Activated CD8-positive, alpha-beta T cell treated with anti-CD3 and anti-CD28 coated beads, Interleukin-2, amount 10 ng/mL, durations not matched to agents 7 days and 5 days (primary cell): ENCODE measurements around the gene HLTF. TPM values are rescaled to one million over a fixed set of nuclear protein-coding genes. Genes with fewer than 3 reads are reported as not detected.
"Not testable (repeated sequence)": the region's sequence is repeated elsewhere in the genome, so short reads cannot be mapped to it uniquely, and the experiment has no call there.

ENCODE experiments used
- ATAC-seq: fragments of 150-1000 bp; cut with Tn5 transposase; one replicate; pipeline ENCODE4 v1.10.0; 2021; ENCODE audit warnings: moderate library complexity
- CTCF ChIA-PET: fragments of 350-600 bp; sonication (Branson Sonifier 250); formaldehyde crosslinking; loops from one replicate; lab custom pipeline; 2021; ENCODE audit warnings: antibody characterized with exemption; lab: Charles Lee
- POLR2A ChIA-PET: fragments of 350-600 bp; sonication (Branson Sonifier 250); formaldehyde crosslinking; loops from one replicate; lab custom pipeline; 2021; ENCODE audit warnings: antibody characterized with exemption; lab: Charles Lee
- DNase-seq: peaks from one replicate; pipeline ENCODE4 v3.0.0-alpha.2; 2020
- H3K27ac Mint-ChIP-seq: one replicate; pipeline ENCODE4 v1.8.0; 2021; ENCODE audit warnings: mild to moderate bottlenecking, mixed read lengths
- H3K27me3 Mint-ChIP-seq: one replicate; pipeline ENCODE4 v1.8.0; 2021; ENCODE audit warnings: low read depth, mixed read lengths
- H3K36me3 Mint-ChIP-seq: one replicate; pipeline ENCODE4 v1.8.0; 2021; ENCODE audit warnings: low read depth, mixed read lengths
- H3K4me1 Mint-ChIP-seq: one replicate; pipeline ENCODE4 v1.8.0; 2021; ENCODE audit warnings: low read depth, mixed read lengths
- H3K4me3 Mint-ChIP-seq: one replicate; pipeline ENCODE4 v1.8.0; 2021; ENCODE audit warnings: mild to moderate bottlenecking, mixed read lengths
- H3K9me3 Mint-ChIP-seq: one replicate; pipeline ENCODE4 v1.8.0; 2022; ENCODE audit warnings: mixed read lengths; ENCODE audit not compliant: insufficient read depth
- total RNA-seq, 2 experiments: library from RNA; stranded (reverse); gene quantifications; one replicate each; pipeline ENCODE4 v1.2.3, GENCODE V29; 2021

The HLTF gene
- total RNA-seq, 2 experiments from 2014 or later: 25.2 to 27.3 TPM

GRCh38 chr3:149115114-149115513, 28.8 kb upstream of the HLTF start:
- DNase-seq (no peak), ATAC-seq (no peak)
- CTCF ChIA-PET: interaction anchor here (1.5 kb wide), 1 partner anchor 160 kb away, joined by 5 read pairs; no protein-coding TSS in a partner anchor
- H3K27me3 Mint-ChIP-seq: no peaks in the 10 kb centered on the region
- no peak overlapping the region for H3K27ac Mint-ChIP-seq
- H3K36me3 Mint-ChIP-seq: no peaks in the 10 kb centered on the region
- peaks cover 5% of the 10 kb centered on the region for H3K9me3 Mint-ChIP-seq
- no peak overlapping the region for H3K4me3 Mint-ChIP-seq
- POLR2A ChIA-PET: no interaction called here
- no peaks in the 10 kb centered on the region for H3K4me1 Mint-ChIP-seq

GRCh38 chr3:149114458-149114857, 28.1 kb upstream of the HLTF start:
- no peaks in the 10 kb centered on the region for H3K4me1 Mint-ChIP-seq
- ChIA-PET POLR2A (no interaction called here), CTCF (interaction anchor here (1.5 kb wide), 1 partner anchor 159 kb away, joined by 5 read pairs; no protein-coding TSS in a partner anchor)
- H3K9me3 Mint-ChIP-seq: peaks cover 6% of the 10 kb centered on the region
- no peaks in the 10 kb centered on the region for H3K36me3 Mint-ChIP-seq
- H3K27ac Mint-ChIP-seq: no peak overlapping the region
- ATAC-seq: no peak
- H3K27me3 Mint-ChIP-seq: no peaks in the 10 kb centered on the region
- no peak for DNase-seq
- no peak overlapping the region for H3K4me3 Mint-ChIP-seq

- H3K9me3 Mint-ChIP-seq: peaks cover 8% of the 10 kb centered on the region
- POLR2A ChIA-PET: no interaction called here
- H3K4me3 Mint-ChIP-seq: no peak overlapping the region
- no peak for ATAC-seq
- peaks cover 21% of the 10 kb centered on the region for H3K27me3 Mint-ChIP-seq
- H3K36me3 Mint-ChIP-seq: no peaks in the 10 kb centered on the region
- no peaks in the 10 kb centered on the region for H3K4me1 Mint-ChIP-seq
- H3K27ac Mint-ChIP-seq: no peak overlapping the region
- CTCF ChIA-PET: no interaction called here
- DNase-seq: no peak
Measured at GRCh38 chr3:149104484-149104883, 18.2 kb upstream of the HLTF start.

GRCh38 chr3:149101641-149102040, 15.3 kb upstream of the HLTF start:
- ChIA-PET CTCF (interaction anchor here (1.0 kb wide), 1 partner anchor 27 kb away, joined by 3 read pairs; no protein-coding TSS in a partner anchor), POLR2A (no interaction called here)
- ATAC-seq (no peak), DNase-seq (no peak)
- no peaks in the 10 kb centered on the region for H3K36me3 Mint-ChIP-seq
- peaks cover 8% of the 10 kb centered on the region for H3K9me3 Mint-ChIP-seq
- H3K4me1 Mint-ChIP-seq: no peaks in the 10 kb centered on the region
- no peak overlapping the region for H3K4me3 Mint-ChIP-seq
- peaks cover 21% of the 10 kb centered on the region for H3K27me3 Mint-ChIP-seq
- no peak overlapping the region for H3K27ac Mint-ChIP-seq

- no peaks in the 10 kb centered on the region for H3K4me1 Mint-ChIP-seq
- H3K36me3 Mint-ChIP-seq: no peaks in the 10 kb centered on the region
- POLR2A ChIA-PET: no interaction called here
- no peak overlapping the region for H3K4me3 Mint-ChIP-seq
- H3K9me3 Mint-ChIP-seq: peaks cover 3% of the 10 kb centered on the region
- ATAC-seq: no peak
- DNase-seq: no peak
- H3K27ac Mint-ChIP-seq: no peak overlapping the region
- peaks cover 16% of the 10 kb centered on the region for H3K27me3 Mint-ChIP-seq
- CTCF ChIA-PET: interaction anchor here (0.9 to 1.6 kb wide), 3 partner anchors 19 to 146 kb away, joined by 3 to 5 read pairs (median 3); no protein-coding TSS in a partner anchor
Measured at GRCh38 chr3:149101154-149101553, 14.8 kb upstream of the HLTF start.

GRCh38 chr3:149097987-149098386, 11.7 kb upstream of the HLTF start:
- H3K4me1 Mint-ChIP-seq, H3K9me3 Mint-ChIP-seq, H3K4me3 Mint-ChIP-seq, H3K27ac Mint-ChIP-seq, DNase-seq, CTCF ChIA-PET, H3K36me3 Mint-ChIP-seq, ATAC-seq, POLR2A ChIA-PET: not testable (repeated sequence)
- peaks cover 16% of the 10 kb centered on the region for H3K27me3 Mint-ChIP-seq

- H3K4me1 Mint-ChIP-seq: no peaks in the 10 kb centered on the region
- no peak overlapping the region for H3K4me3 Mint-ChIP-seq
- CTCF ChIA-PET: interaction anchor here (1.3 kb wide), 1 partner anchor 140 kb away, joined by 4 read pairs; no protein-coding TSS in a partner anchor
Measured at GRCh38 chr3:149095487-149095886, 9.2 kb upstream of the HLTF start.

GRCh38 chr3:149091983-149092382, 5.7 kb upstream of the HLTF start:
- POLR2A ChIA-PET: no interaction called here

More at GRCh38 chr3:149095487-149095886, 9.2 kb upstream of the HLTF start:
- H3K9me3 Mint-ChIP-seq: no peaks in the 10 kb centered on the region
- H3K27me3 Mint-ChIP-seq: peaks cover 7% of the 10 kb centered on the region
- ATAC-seq: no peak
- no peak for DNase-seq
- POLR2A ChIA-PET: no interaction called here
- no peaks in the 10 kb centered on the region for H3K36me3 Mint-ChIP-seq
- no peak overlapping the region for H3K27ac Mint-ChIP-seq

GRCh38 chr3:149090907-149091306, 4.6 kb upstream of the HLTF start:
- Mint-ChIP-seq H3K36me3 (no peaks in the 10 kb centered on the region), H3K4me3 (no peak overlapping the region), H3K9me3 (no peaks in the 10 kb centered on the region), H3K27ac (no peak overlapping the region), H3K27me3 (no peaks in the 10 kb centered on the region), H3K4me1 (peaks cover 4% of the 10 kb centered on the region)
- ChIA-PET CTCF (interaction anchor here (1.0 to 1.2 kb wide), 2 partner anchors 29 to 184 kb away, joined by 3 read pairs; no protein-coding TSS in a partner anchor), POLR2A (interaction anchor here (1.2 kb wide), 1 partner anchor 1780 kb away, joined by 3 read pairs; no protein-coding TSS in a partner anchor)
- ATAC-seq: no peak
- DNase-seq: no peak

More at GRCh38 chr3:149091983-149092382, 5.7 kb upstream of the HLTF start:
- CTCF ChIA-PET: interaction anchor here (0.9 kb wide), 1 partner anchor 13 kb away, joined by 4 read pairs; no protein-coding TSS in a partner anchor
- H3K27me3 Mint-ChIP-seq: no peaks in the 10 kb centered on the region
- H3K27ac Mint-ChIP-seq: no peak overlapping the region
- H3K4me1 Mint-ChIP-seq: no peaks in the 10 kb centered on the region
- ATAC-seq (no peak), DNase-seq (no peak)
- no peaks in the 10 kb centered on the region for H3K9me3 Mint-ChIP-seq
- no peak overlapping the region for H3K4me3 Mint-ChIP-seq
- H3K36me3 Mint-ChIP-seq: no peaks in the 10 kb centered on the region

- H3K27me3 Mint-ChIP-seq: no peaks in the 10 kb centered on the region
- POLR2A ChIA-PET: interaction anchor here (1.2 kb wide), 1 partner anchor 1781 kb away, joined by 3 read pairs; no protein-coding TSS in a partner anchor
Measured at GRCh38 chr3:149090461-149090860, 4.1 kb upstream of the HLTF start.

GRCh38 chr3:149089395-149089794, 3.1 kb upstream of the HLTF start:
- H3K9me3 Mint-ChIP-seq: no peaks in the 10 kb centered on the region
- peaks cover 15% of the 10 kb centered on the region for H3K4me1 Mint-ChIP-seq
- H3K36me3 Mint-ChIP-seq: peaks cover 4% of the 10 kb centered on the region
- H3K27ac Mint-ChIP-seq: no peak overlapping the region
- CTCF ChIA-PET: no interaction called here
- no peak for DNase-seq
- no peaks in the 10 kb centered on the region for H3K27me3 Mint-ChIP-seq
- POLR2A ChIA-PET: no interaction called here
- no peak for ATAC-seq
- no peak overlapping the region for H3K4me3 Mint-ChIP-seq

More at GRCh38 chr3:149090461-149090860, 4.1 kb upstream of the HLTF start:
- H3K27ac Mint-ChIP-seq: no peak overlapping the region
- no peaks in the 10 kb centered on the region for H3K36me3 Mint-ChIP-seq
- no peaks in the 10 kb centered on the region for H3K9me3 Mint-ChIP-seq
- DNase-seq (no peak), ATAC-seq (no peak)
- H3K4me3 Mint-ChIP-seq: no peak overlapping the region
- peaks cover 8% of the 10 kb centered on the region for H3K4me1 Mint-ChIP-seq
- CTCF ChIA-PET: interaction anchor here (1.0 to 1.2 kb wide), 2 partner anchors 30 to 185 kb away, joined by 3 read pairs; no protein-coding TSS in a partner anchor

- ATAC-seq: no peak
- POLR2A ChIA-PET: no interaction called here
- peaks cover 24% of the 10 kb centered on the region for H3K4me1 Mint-ChIP-seq
- CTCF ChIA-PET: interaction anchor here (0.6 to 1.2 kb wide), 3 partner anchors 17 to 679 kb away, joined by 3 to 4 read pairs (median 4); no protein-coding TSS in a partner anchor
- no peaks in the 10 kb centered on the region for H3K27me3 Mint-ChIP-seq
- H3K4me3 Mint-ChIP-seq: no peak overlapping the region
- H3K36me3 Mint-ChIP-seq: peaks cover 14% of the 10 kb centered on the region
- no peaks in the 10 kb centered on the region for H3K9me3 Mint-ChIP-seq
- H3K27ac Mint-ChIP-seq: no peak overlapping the region
- no peak for DNase-seq
Measured at GRCh38 chr3:149087208-149087607, 875 bp upstream of the HLTF start.
